ENCODE results near the gene MX1. TPM values are rescaled to one million over a fixed set of nuclear protein-coding genes. Genes with fewer than 3 reads are reported as not detected.

Gene MX1
- total and polyA plus RNA-seq, 12 donors = 14.0 to 44.4 (median 26.4) TPM

GRCh38 chr21:41460578-41461527 is 34.8 kb downstream of the MX1 start:
- WGBS, 4 donors = 23 to 41% (median 36%) methylated on average over 10 to 17 of the region's 17 CpGs
- H3K9me3 ChIP-seq (replicated peaks in 1 of 3) = no peaks in the 10 kb centered on the region
- intact Hi-C loops (cut with DNase I) = loop anchor here in 1 of 2 donors (2.0 kb wide), 1 partner anchor 178 kb away; no protein-coding TSS in a partner anchor

GRCh38 chr21:41465176-41465781 is 39.2 kb downstream of the MX1 start:
- Histone ChIP-seq H3K27me3 (no peaks in the 10 kb centered on the region), H3K4me3 (no peak overlapping the region), H3K36me3 (replicated peaks in 1 of 2) (no peaks in the 10 kb centered on the region), H3K27ac (no peak overlapping the region), H3K9me3 (replicated peaks in 1 of 3) (no peaks in the 10 kb centered on the region), H3K4me1 (replicated peaks in 1 of 2) (no peaks in the 10 kb centered on the region)
- WGBS, 4 donors = 74 to 88% (median 82%) methylated on average over 4 of the region's 4 CpGs
- TF ChIP-seq POLR2A (IDR thresholded peaks at IDR 0.05) (no peak), CTCF (IDR thresholded peaks at IDR 0.05) (no peak)
- intact Hi-C loops (cut with DNase I) = loop anchor here in 1 of 2 donors (5.0 kb wide), 1 partner anchor 183 kb away; no protein-coding TSS in a partner anchor
- DNase-seq = no peak

More at GRCh38 chr21:41460578-41461527, 34.8 kb downstream of the MX1 start:
- Histone ChIP-seq H3K4me1 (replicated peaks in 1 of 2) (no peaks in the 10 kb centered on the region), H3K27ac (no peak overlapping the region), H3K27me3 (no peaks in the 10 kb centered on the region), H3K4me3 (no peak overlapping the region), H3K36me3 (replicated peaks in 1 of 2) (no peaks in the 10 kb centered on the region)
- peak; percentile 65 to 86 (median 80) for DNase-seq
- no peak for TF ChIP-seq POLR2A (IDR thresholded peaks at IDR 0.05)
- TF ChIP-seq CTCF (IDR thresholded peaks at IDR 0.05) = peak; percentile 62 to 83 (median 82)

- peak in 1 of 7 donors; percentile 43 for DNase-seq
- intact Hi-C loops (cut with DNase I) = loop anchor here in 1 of 2 donors (5.0 kb wide), 1 partner anchor 184 kb away; no protein-coding TSS in a partner anchor
- H3K4me1 ChIP-seq (replicated peaks in 1 of 2) = no peaks in the 10 kb centered on the region
- no peaks in the 10 kb centered on the region for H3K9me3 ChIP-seq (replicated peaks in 1 of 3)
- H3K27me3 ChIP-seq = no peaks in the 10 kb centered on the region
- no peak overlapping the region for H3K27ac ChIP-seq
- no peaks in the 10 kb centered on the region for H3K36me3 ChIP-seq (replicated peaks in 1 of 2)
- H3K4me3 ChIP-seq = no peak overlapping the region
- TF ChIP-seq POLR2A (IDR thresholded peaks at IDR 0.05) (no peak), CTCF (IDR thresholded peaks at IDR 0.05) (no peak)
- WGBS, 4 donors = 67 to 78% (median 74%) methylated on average over 16 to 23 of the region's 23 CpGs
These were observed 40.2 kb downstream of the MX1 start for GRCh38 chr21:41466024-41466820.

Measured in adrenal gland (tissue), 12 donors.